ENCODE results near the gene PARVB.

The PARVB gene

DNA sequence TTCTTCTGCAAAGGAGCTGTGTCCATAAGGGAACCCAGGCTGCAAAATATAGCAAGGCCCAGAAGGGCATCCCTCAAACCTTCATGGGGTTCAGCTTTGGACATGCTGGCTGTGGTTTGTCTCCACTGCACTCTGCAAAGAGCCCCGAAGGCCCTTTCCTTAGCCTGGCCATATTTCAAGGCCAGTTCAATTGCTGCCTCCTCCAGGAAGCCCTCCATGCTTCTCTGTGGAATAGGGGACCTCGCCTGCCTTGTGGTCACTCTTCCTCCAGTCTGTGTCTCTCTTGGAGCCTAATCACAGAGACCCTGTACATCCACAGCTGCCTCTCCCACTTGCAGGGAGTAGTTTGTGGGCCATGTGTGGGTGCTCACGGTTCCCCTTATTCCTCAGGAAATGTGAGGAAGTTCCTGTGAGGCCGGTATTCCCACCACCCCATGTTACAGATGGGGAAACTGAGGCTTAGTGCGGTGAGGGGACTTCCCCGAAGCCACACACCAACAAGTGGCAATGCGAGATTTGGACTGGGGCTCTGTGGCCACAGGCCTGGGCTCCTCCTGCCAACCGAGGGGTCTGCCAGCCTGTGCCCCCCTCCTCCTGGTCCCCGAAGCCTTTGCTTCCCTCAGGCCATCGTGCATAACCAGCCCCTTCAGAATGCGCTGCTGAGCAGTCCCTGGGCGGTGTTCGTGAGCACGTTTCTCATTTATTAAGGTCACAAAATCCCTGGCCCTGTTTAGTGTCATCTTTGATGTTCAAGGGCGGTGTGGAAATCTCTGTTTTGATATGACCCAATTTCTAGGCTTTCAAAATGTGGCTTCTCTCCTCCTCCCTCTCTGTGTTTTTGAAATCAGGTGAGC lies 65.8 kb downstream of the PARVB start:
- no peak for DNase-seq (ENCODE audit: low read depth)

- DNase-seq (ENCODE audit: low read depth) = no peak
Observed at GRCh38 chr22:44090571-44090905, 66.4 kb downstream of the PARVB start.

DNA sequence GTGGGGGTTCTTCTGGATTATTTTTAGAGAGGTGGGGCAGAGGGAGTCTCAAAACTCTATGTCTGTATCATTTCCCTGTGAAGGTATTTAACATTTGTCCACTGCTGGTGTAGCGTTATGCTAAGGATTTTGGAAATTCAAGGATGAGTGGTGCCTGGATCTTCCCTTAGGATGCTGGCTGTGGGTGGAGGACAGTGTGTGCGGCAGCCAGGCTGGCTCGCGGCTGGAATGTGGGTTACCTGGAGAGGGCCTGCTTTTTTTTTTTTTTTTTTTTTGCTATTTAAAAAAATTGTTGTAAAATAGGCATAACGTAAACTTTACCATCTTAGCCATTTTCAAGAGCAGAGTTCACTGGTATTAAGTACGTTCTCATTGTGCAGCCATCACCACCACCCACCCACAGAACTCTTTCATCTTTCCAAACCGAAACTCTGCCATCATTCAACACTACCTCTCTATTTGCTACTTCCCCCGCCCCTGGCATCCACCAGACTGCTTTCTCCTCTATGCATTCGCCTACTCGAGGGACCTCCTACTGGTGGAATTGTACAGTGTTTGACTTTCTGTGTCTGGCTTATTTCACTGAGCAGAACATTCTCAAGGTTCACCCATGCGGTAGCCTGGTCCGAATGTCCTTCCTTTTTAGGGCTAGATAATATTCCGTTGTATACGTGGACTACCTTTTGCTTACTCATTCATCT lies 67.1 kb downstream of the PARVB start:
- peak; percentile 10 for DNase-seq (ENCODE audit: low read depth)

DNA sequence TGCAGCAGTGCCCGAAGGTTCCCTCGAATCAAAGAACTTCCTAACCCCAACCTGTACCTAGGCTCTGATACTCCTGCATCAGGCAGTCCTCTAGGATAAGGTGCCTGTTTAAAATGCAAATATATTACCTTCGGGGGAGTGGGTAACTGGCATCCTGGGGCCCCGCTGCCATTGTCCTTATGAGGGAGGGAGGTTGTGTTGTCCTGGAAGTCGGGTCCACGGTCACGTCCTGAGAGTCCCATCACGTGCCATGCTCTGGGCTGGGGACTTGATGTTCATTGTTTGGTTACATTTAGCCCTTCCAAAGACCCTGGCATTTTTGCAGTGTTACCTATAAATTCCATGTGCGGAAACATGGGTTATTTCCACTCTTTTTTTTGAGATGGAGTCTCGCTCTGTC lies 67.6 kb downstream of the PARVB start:
- DNase-seq (ENCODE audit: low read depth) = no peak

DNA sequence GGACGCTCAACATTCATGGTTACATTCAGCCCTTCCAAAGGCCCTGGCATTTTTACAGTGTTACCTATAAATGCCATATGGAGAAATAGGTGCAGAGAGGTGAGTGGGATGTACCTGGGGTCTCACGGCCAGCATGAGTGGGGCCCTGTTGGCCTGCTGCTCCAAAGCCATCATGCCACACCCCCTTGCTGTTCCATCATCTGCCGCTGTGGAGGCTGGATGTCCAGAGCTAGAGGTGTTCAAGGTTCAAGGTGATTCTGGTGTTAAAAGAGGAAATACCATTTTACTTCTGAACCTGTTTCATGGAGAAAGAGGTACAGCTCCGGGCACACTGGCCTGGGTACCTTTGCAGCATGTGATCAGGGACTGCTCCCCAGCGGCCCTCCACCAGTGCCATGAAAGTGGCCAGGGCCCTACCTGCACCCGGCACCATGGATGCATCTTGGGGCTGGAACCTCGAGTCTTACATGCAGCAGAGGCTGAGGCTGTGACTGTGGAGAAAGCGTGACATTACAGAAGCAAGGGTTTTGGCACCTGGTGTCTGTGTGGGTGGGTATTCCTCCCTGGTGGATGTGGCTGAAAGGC lies 68.6 kb downstream of the PARVB start:
- DNase-seq (ENCODE audit: low read depth) = no peak

DNA sequence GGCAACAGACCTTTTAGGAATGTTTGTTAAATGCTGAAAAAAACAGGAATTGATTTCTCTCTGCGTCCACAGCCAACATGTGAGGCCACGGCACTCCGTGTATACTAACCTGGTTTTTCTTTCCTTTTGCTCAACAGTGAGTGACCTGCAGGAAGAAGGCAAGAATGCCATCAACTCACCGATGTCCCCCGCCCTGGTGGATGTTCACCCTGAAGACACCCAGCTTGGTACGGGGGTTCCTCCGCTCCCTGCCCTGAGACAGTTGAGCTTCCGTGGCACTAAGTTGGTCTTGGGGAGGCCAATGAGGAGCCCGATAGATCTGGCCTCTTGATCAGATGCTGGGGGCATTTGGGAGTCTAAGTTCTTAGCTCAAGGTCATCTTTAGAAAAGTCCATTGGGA lies 69.7 kb downstream of the PARVB start:
- no peak for DNase-seq (ENCODE audit: low read depth)

DNA sequence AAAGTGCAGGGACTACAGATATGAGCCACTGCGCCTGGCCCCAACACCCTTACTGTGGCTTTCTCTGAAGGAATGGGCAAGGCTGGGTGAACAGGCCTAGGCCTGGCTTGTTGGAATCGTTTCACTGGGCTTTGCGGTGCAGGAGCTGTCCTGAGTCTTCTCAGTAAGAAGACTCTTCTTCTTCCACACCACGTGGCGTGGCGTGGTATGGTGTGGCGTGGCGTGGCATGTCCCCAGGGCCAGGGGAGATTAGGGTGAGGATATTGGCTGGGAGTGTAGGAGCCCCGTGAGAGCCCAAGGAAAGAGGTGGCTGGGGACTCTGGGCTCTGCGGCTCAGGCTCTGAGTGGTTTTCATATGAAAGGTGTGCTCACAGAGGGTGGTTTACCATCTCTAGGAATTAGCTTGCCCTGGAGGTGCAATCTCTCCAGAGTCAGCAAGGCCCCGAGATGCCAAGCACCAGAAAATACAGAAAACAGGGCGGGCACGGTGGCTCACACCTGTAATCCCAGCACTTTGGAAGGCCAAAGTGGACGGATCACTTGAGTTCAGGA lies 70.7 kb downstream of the PARVB start:
- no peak for DNase-seq (ENCODE audit: low read depth)

- DNase-seq (ENCODE audit: low read depth) = no peak
Observed at GRCh38 chr22:44096736-44097135, 72.6 kb downstream of the PARVB start.

- no peak for DNase-seq (ENCODE audit: low read depth)
Observed at GRCh38 chr22:44097263-44098020, 73.3 kb downstream of the PARVB start.

DNA sequence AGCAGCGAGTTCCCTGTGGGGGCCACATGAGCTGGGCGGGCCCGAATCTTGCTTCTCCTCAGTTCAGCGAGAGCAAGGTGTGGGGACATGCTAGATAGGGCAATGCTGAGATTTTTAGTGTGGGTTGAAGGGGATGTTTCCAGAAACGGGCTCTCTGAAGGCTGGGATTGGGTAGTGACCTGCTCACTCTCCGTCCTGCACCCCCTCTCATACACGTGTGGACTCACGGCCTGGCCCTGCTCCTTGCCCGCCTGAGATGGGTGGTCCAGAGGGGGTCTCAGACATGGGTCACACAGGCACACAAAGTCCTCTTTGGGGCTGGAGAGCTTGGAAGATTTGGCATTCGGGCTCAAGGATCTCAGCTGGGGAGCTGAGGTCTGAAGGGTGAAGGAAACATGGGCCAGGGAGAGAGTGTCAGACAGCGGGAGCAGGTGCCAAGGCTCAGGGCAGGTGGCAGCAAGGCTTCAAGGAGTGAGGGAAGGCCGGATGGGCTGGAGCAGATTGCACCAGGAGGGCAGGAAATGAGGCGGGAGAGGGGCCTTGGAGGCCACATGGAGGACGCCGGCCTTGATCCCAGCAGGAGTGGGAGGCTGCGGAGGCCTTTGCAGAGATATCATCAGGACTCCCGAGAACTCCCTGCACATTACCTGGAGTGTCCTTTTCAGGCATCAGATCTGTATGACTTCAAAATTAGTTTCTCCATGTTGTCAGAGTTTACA lies 74.1 kb downstream of the PARVB start:
- DNase-seq (ENCODE audit: low read depth) = no peak

DNA sequence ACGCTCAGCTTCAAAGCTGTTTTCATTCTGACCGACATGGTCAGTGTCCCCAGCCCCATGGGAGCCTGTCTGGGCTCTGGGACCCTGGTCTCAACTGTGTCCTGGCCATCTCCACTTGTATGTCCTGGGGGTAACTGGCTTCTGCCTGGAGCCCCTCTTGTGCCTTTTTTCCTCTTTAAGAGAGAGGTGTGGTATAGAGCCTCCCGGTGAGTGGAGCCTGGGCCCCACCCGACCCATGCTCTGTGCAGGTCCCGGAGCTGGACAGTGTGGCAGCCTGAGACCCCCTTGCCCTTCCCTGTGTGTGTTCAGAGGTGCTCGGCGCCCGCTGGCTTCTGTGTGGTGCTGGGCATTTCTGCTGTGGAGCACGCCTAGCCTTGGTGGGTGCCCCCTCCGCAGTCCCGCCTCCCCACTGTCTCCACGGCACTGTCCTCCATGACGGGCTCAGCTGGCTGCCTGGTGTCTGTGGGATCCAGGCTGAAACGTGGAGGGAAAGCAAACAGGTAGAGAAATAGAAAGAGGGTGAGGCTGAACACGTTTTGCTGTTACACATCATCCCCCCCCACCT lies 74.9 kb downstream of the PARVB start:
- no peak for DNase-seq (ENCODE audit: low read depth)

- DNase-seq (ENCODE audit: low read depth) = no peak
Observed at GRCh38 chr22:44099696-44100095, 75.6 kb downstream of the PARVB start.

- no peak for DNase-seq (ENCODE audit: low read depth)
Observed at GRCh38 chr22:44100411-44100810, 76.3 kb downstream of the PARVB start.

DNA sequence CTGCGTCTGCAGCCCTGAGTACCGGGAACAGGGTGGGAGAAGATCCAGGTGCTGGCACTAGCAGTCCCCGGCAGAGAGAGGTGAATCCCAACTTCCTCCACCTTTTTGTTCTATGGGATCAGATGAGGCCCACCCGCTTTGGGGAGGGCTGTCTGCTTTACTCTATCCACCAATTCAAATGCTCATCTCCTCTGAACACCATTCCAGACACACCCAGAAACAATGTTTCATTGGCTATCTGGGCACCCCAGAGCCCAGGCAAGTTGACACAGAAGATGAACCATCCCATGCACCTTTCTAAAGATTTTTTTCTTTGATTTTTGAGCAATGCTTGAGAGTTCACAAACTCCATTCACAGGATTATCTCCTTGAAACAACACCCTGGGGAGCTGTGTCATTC lies 78.0 kb downstream of the PARVB start:
- DNase-seq (ENCODE audit: low read depth) = no peak

GRCh38 chr22:44102856-44103255 lies 78.8 kb downstream of the PARVB start:
- DNase-seq (ENCODE audit: low read depth) = no peak

DNA sequence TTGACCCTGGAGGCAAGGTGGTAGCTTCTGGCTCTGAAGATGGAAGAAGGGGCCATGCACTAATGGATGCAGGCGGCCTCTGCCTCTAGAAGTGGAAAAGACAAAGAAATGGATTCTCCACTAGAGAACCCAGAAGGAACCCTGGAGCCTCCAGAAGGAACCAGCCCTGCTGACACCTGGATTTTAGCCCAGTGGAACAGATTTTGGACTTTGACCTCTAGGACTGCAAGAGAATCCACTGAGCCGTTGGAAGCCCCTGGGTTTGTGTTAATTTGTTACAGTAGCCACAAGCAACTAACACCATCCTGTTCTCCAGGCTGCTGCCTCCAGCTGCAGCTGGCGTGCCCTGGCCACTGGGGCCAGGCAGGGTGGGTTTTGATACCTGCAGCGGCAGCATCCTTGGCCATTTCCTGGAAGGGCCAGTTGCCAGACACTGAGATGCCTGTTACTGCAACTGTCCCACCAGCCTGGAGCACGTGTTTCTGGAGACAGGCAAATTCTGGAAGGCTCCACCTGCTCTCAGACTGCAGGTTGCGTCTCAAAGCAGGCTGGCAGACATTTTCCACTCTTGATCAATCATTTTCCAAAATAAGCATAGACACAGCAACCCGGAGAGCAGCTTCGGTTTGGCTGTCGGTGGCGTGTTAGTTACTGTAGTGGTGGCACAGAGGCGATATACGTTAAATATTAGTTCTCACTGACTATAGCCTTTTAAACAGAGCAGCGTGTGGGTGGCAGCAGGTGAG lies 79.8 kb downstream of the PARVB start:
- no peak for DNase-seq (ENCODE audit: low read depth)

GRCh38 chr22:44107340-44107739 lies 83.2 kb downstream of the PARVB start:
- DNase-seq (ENCODE audit: low read depth) = no peak

GRCh38 chr22:44108076-44108475 lies 84.0 kb downstream of the PARVB start:
- no peak for DNase-seq (ENCODE audit: low read depth)

DNA sequence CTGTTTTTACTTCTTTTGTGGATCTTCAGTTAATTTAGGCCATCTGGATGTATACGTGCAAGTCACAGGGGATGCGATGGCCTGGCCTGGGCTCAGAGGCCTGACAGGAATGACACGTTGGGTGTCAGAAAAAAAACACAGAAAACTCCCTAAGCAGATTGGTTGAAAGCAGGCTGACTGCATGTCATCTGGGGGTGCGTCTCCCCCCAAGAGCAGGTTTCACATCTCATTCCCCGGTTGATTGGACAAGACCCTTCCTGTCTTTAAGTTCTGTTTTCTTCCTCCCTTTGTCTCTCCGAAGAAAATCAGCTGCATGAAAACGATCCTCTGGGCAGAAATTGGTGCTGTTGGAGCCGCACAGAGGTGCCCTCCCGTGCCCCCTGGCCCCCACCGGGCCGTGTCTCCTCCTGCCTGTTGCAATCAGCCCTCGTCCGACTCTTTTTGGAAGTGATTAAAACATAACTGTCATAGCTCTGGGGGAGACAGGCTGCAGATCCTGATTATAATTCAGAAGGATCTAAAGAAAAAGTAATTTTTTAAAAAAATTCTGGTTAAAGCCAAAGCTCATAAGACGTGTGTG lies 84.8 kb downstream of the PARVB start:
- no peak for DNase-seq (ENCODE audit: low read depth)

- DNase-seq (ENCODE audit: low read depth) = no peak
Observed at GRCh38 chr22:44109416-44109815, 85.3 kb downstream of the PARVB start.
